GM21381 (cell line): Measurements from ENCODE around the gene TRIM28.
A peak's percentile ranks its signal among the peaks of the same experiment; 100 is the strongest.
"Not testable (repeated sequence)": the region's sequence is repeated elsewhere in the genome, so short reads cannot be mapped to it uniquely, and the experiment has no call there.

Source experiments
- ATAC-seq: cut with Tn5 transposase; IDR thresholded peaks from one replicate; pipeline ENCODE4 v1.9.1; 2021; ENCODE audit warnings: mild to moderate bottlenecking, moderate library complexity; ENCODE audit not compliant: unreplicated experiment

The TRIM28 gene

DNA sequence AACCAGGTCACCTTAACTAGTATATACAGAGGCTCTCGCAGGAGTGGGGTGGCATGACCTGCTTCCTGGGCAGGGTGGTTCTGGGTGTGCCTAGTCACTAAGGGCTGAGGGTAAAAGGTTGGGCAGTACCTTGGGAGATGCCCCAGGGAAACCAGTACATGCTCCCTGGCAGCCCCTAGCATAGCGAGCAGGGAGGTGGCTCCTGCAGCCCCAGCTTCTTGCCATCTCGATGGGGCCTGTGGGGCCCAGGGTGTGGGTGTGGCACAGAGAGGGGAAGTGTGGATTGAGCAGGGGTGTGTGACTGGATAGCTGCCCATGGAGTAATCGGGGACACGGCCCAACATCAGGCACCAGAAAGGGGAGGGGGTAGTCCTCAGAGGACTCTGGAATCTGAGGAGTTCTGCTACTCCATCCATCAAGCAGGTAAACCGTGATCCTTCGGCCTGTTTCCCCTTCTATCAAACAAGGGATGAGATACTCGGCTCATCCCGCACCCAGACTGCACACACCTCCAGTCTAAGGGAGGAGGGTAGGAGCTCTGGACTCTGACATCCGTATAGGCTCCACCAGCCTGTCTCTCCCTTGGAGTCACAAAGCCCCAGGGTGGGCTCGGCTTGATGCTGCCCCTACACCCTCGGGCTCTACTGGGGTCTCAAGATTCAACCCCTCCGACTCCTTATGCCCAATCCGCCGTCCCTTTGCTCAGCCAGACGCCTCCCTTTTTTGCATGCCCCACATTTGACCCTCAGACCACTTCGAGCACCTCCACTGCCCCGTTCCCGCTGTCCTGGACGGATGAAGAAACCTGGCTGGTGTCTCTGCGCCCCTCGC, 25.4 kb upstream of the TRIM28 start:
- ATAC-seq: no peak

DNA sequence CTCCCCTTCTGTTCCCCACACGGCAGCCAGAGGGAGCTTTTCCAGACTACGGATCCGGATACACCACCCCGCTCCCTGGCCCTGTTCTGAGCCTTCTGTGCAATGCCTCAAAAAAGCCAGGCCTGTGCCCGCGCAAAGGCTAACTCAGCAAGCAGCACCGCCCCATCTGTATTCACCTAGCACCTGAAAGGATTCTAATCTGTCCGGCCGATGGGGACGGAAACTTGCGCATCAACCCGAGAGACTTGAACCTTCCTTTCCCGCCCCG, 24.8 kb upstream of the TRIM28 start:
- ATAC-seq: peak; percentile 3

DNA sequence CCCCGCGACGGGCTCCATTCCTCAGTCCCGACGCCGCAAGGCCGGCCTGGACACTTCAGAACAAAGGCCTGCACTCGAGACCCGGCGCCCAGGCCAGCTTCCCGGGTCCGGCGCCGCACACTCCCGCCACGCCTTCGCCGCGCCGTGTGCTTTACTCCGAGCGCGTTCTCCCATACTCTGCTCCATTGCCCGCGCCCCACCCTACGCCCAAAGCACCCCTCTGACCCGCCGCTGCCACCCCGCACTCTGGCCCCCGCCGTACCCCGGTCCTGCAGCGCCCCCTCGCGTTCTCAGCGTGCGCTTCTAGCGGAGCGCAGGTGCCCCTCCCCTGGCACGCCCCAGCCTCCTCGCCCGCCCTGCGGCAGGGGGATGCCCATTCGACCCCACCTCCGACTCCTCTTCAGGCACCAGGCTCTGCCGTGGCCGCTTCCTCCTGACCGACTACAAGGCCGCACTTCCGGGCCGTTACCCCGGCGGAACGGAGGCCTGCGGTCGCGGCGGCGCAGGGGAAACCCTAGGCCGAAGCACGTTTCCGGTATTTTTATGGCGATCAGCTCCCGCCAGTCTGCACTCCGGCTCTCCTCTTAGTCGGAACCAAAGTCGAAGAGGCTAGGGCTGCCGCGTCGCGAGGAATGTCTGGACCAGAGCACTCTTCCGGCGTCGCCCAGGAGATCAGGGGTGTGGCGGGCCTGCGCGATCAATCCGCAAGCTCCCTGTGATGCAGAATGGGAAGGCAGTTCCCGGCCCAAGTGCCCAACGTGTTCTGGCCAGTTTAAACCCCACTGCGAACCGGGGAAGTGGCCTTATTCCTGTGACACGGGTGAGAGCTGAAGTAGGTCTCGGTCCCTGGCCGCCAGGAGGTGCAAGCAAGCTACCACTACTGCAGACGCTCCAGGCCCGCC, 24.3 kb upstream of the TRIM28 start, which contains the start of gene ZBTB45:
Gene ZBTB45 (minus strand): TSS at position 456 of the 902 bp plus-strand sequence. CDS start 2,137 bp downstream, outside the sequence.
- ATAC-seq: peak; percentile 80

DNA sequence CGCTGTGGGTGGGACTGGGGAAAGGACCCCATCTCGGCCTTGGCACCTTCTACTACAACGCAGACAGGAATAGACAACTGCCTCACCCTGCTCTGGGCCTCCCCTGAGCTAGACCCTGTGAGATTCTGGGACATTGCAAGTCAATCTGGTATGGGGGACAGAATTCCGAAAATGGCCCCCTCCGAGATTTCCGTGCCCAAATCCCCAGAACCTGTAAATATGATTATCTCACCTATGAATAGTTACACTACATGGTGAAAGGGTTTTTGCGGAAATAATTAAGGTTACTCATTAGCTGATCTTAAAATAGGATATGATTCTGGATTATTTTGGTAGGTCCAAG, 23.6 kb upstream of the TRIM28 start:
- no peak for ATAC-seq

DNA sequence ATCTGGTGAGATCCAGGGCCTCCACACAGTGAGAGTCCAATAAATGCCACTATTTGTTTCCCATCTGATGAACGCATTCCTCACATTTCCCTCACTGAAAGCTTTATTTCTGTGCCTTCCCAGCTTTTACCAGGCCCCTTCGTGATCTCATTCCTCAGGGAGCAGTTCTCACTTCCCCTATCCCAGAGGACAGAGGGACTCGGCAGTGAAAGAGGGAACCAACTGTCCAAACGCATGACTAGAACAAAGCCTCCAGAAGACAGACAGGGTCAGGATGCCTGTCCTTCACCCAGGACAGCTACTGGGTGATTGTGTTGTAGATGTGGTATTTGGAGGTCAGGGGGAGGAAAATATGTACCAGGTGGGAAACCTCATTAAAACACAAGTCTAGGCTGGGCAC, 22.2 kb upstream of the TRIM28 start:
- ATAC-seq: no peak

DNA sequence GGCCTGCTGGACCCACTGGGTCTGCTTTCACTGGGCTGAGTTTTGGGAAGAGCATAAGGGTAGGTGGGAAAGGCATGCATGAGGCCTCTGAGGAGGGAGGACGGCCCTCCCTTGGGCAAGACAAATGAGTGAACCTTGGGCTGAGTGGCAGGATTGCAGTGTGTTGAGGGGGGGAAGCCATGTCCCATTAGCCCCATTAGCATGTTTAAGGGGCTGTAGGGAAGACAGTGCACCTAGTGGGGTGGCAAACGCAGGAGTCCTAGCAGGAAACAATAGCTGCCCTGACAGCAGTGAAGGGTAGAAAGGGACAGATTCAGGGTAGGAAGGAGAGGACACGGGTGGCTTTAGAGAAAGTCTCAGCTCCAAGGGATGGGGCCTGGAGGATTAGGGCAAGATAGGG, 21.2 kb upstream of the TRIM28 start:
- no peak for ATAC-seq

DNA sequence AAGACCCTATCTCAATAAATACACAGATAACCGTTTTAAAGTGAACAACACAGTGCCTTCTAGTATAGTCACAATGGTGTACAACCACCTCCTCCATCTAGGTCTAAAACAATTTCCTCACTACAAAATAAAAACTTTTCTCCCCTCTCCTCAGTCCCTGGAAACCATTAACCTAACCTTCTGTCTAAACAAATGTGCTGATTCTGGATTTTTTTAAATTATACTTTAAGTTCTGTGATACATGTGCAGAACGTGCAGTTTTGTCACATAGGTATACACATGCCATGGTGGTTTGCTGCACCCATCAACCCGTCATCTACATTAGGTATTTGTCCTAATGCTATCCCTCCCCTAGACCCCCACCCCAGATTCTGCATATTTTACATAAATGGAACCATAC, 14.5 kb upstream of the TRIM28 start:
- ATAC-seq: no peak

DNA sequence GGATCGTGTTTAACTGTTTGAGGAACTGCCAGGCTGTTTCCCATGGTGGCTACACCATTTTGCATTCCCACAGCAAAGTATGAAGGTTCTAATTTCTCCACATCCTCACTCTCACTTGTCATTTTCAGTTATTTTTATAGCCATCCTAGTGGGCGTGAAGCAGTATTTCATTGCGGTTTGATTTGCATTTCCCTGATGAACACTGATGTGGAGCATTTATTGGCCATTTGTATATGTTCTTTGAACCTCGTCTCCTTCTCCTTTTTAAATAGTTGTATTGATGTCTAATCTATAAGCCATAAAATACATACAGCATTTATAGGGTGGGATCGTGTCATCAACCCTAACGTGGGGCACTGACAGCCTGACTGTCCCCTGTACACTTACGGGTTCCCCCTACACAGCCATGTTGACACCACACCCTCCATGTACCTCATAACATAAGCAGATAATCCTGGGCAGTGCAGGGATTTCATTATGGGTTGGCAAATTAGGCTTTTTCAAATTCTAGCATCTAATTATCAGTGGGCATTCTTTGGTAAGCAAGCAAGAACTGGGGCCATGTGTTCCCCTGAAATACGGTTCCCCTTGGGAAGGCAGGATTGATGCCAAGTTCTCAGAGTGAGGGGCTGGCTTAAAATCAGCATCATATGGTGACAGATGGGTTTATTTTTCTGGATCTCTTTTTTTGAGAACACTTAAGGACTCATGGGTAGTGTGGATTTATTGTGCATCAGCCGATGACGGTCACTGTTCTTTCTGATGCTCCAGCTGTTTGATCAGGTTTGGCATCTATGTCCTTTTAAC, 12.6 kb upstream of the TRIM28 start:
- ATAC-seq: no peak

DNA sequence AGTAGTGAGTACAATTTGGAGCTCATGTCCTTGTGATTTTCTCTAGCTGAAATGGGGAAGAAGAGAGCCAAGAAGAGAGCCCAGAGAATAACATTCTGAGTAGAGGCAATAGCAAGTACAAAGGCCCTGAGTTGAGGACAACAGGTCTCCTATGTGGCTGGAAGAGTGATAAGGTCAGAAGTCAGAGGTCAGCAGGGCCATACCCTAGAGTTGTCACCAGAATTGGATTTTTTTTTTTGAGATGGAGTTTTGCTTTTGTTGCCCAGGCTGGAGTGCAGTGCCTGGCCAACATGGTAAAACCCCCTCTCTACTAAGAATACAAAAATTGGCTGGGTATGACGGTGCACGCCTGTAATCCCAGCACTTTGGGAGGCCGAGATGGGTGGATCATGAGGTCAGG, 8.0 kb upstream of the TRIM28 start:
- ATAC-seq: no peak

DNA sequence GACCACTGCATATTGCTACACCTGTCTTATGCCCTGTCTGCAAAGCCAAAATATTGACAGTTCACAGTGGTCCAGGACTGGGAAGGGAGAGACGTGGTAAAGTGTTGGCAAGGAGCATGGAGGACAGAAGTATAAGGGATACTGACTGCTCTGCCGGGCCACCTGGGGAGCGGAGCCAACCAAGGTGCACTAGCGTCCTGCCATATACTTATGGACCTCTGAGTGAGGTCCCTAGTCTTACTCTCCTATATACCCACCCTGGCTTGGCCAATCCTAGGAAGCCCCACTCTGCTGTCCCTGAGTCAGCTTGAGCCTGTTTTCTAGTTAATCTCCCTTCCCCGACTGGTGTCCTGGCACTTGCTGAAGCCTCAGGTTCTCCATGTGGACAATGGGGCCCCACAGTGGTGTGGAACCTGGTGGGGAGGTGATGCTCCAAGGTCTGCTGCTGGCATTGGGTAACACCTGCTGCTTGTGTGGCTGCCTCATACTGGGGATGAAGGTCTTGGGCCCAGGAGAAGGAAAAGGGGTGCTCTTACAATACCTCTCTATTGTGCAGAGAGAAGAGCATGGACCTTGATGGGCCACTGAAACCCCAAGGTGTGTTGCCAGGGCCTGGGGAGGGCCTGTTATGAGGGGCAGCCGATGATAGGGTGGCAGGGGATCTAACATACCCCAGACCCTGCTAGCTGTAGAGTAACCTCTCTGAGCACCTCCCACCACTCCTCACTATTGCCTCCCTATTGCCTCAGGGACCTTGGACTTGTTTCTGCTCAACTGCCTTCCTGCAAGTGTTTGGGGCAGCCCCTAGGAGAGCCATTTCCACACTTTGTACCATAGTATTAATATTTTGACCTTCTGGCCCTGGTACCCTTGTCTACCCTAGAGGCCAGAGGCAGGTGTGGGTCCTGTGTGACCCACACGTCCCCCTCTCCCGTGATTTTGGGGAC, 6.7 kb upstream of the TRIM28 start:
- ATAC-seq: no peak

DNA sequence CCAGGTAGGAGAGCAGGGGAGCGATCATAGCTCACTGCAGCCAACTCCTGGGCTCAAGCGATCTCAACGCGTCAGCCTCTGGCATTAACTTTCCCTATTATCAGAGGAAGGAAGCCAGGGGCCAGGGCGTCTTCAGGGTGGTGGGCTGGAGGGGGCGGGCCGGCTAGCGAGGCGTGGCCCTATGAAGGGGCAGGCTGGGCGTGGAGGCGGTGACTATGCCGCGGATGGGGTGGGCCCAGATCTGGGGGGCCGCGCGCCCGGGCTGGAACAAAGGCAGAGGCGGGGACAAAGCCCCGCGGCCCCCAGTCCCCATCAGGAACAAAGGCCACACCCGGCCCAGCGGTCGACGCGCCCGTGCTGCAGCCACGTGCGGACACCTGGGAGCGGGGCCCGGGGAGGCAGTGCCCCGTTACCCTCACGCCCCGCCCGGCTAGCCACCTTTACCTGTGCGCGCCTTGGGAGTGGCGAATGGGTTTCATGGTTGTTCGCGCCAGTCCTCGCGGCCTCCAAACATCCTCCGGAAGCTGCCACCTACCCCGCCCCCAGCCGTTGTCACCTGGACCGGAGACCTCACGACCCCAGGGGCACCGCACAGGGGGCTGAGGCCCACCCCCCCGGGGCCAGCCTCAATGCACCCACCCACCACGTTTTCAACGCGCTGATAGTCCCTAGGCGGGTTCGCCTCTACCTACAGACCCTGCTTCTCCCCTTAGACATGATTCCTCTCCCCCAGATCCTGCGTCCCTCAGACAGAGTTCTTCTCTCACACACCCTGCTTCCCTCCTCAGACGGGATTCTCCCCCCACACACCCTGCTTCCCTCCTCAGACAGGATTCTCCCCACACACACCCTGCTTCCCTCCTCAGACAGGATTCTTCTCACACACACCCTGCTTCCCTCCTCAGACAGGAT, 5.4 kb upstream of the TRIM28 start:
- ATAC-seq: no peak

DNA sequence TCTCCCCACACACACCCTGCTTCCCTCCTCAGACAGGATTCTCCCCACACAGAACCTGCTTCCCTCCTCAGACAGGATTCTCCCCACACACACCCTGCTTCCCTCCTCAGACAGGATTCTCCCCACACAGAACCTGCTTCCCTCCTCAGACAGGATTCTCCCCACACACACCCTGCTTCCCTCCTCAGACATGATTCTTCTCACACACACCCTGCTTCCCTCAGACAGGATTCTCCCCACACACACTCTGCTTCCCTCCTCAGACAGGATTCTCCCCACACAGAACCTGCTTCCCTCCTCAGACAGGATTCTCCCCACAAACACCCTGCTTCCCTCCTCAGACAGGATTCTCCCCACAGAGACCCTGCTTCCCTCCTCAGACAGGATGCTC, 4.7 kb upstream of the TRIM28 start:
- not testable (repeated sequence) for ATAC-seq

DNA sequence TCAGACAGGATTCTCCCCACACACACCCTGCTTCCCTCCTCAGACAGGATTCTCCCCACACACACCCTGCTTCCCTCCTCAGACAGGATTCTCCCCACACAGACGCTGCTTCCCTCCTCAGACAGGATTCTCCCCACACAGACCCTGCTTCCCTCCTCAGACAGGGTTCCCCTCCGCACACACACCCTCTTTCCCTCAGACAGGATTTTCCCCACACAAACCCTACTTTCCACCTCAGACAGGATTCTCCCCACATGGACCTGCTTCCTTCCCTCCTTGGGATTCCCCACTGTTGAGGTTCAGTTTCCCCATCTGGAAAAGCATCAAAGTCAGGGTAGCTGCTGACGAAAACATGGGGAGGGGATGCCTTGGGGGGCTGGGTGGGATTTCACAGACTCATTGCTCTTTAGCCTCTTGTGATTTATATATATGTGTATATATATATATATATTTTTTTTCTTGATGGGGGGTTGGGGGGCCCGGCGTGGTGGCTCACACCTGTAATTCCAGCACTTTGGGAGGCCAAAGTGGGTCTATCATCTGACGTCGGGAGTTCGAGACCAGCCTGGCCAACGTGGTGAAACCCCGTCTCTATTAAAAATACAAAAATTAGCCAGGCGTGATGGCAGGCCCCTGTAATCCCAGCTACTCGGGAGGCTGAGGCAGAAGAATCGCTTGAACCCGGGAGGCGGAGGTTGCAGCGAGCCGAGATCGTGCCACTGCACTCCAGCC, 1.1 kb upstream of the TRIM28 start:
- ATAC-seq: not testable (repeated sequence)

DNA sequence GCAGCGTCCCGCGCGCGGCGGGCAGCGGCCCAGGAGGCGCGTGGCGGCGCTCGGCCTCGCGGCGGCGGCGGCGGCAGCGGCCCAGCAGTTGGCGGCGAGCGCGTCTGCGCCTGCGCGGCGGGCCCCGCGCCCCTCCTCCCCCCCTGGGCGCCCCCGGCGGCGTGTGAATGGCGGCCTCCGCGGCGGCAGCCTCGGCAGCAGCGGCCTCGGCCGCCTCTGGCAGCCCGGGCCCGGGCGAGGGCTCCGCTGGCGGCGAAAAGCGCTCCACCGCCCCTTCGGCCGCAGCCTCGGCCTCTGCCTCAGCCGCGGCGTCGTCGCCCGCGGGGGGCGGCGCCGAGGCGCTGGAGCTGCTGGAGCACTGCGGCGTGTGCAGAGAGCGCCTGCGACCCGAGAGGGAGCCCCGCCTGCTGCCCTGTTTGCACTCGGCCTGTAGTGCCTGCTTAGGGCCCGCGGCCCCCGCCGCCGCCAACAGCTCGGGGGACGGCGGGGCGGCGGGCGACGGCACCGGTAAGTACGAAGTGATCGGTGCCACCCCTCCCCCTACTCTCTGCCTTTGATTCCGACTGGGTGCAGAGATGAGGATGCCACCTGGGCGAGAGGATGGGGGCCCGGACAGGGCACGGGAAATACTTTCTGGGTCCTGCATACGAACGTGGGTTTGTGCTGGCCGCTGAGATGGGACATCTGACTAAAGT, 874 bp downstream of the TRIM28 start:
- ATAC-seq: peak; percentile 52

DNA sequence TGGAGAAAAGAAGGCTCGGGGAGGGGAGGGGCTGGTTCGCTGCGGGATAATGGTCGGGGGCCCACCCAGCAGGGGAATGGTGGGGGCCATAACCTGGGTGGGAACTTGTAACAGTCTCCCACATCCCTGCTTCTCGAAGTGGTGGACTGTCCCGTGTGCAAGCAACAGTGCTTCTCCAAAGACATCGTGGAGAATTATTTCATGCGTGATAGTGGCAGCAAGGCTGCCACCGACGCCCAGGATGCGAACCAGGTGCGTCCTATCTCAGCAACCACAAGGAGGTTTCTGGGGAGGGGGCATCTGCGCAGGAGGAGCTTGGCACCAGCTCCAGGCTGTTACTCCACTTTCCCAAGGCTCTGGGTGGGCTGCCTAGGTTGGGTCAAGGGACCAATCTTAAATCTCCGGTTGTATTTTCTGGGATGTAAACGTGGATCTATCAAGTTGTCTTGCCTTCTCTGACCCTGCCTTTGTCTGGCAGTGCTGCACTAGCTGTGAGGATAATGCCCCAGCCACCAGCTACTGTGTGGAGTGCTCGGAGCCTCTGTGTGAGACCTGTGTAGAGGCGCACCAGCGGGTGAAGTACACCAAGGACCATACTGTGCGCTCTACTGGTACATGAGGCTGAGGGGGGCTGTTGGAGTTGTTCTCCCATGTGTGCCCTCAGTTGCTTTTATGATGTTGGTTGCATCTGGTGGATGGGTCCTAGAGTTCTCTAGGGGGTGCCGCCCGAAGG, 1.6 kb downstream of the TRIM28 start:
- no peak for ATAC-seq

DNA sequence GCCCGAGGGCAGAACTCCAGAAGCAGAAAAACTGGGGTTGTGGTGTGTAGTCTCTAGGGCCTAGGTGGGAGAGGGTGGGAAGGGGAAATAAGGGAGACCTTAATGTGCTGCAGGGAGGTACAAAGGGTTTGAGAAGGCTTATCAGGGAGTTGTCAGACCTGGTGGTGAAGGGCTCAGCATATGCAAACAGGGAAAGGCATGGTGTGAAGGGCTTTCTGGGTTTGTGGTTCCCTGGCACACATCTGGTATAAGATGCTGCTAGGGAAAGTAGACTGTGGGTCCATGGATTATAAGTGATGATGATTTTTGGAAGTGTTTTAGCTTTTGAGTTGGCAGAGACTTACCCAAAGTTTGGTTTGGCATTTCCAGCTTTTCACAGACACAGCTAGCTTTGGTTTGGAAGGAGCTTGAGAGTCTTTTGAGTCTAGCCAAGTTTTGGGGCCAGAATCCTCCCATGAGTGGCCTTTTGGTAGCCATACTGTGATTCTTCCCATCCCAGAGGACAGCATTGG, 2.2 kb downstream of the TRIM28 start:
- no peak for ATAC-seq
